ENCODE data around the gene PPAN.

GRCh38 chr19:10126213-10126639 lies 20.1 kb downstream of the PPAN start:
- TF ChIP-seq EZH2 (IDR thresholded peaks at IDR 0.05; ENCODE audit: borderline replicate concordance) = no peak
- no peak for TF ChIP-seq CTCF (IDR thresholded peaks at IDR 0.05; ENCODE audit: poor library complexity)
- TF ChIP-seq EZH2phosphoT487 (IDR thresholded peaks at IDR 0.05; ENCODE audit: low read depth, severe bottlenecking, unreplicated experiment) = no peak
